Suprapubic skin (tissue), 4 donors: ENCODE results near the gene BCL10. TPM values are rescaled to one million over a fixed set of nuclear protein-coding genes. Genes with fewer than 3 reads are reported as not detected.
A peak's percentile ranks its signal among the peaks of the same experiment; 100 is the strongest.

Experiments used
- DNase-seq, 2 donors: peaks; one replicate each; pipeline ENCODE4 v3.0.0-alpha.2; 2019; ENCODE audit warnings: low spot score in 2 of 2
- H3K27ac ChIP-seq: fragments of 200-600 bp; sonication (generic); one replicate; pipeline ENCODE4 v1.5.1; 2019
- H3K27me3 ChIP-seq: fragments of 200-600 bp; sonication (generic); one replicate; pipeline ENCODE4 v1.5.1; 2019
- H3K36me3 ChIP-seq: fragments of 200-600 bp; sonication (generic); one replicate; pipeline ENCODE4 v1.5.1; 2019
- H3K4me1 ChIP-seq: fragments of 200-600 bp; sonication (generic); one replicate; pipeline ENCODE4 v1.5.1; 2019
- H3K4me3 ChIP-seq: fragments of 200-600 bp; sonication (generic); one replicate; pipeline ENCODE4 v1.5.1; 2019; ENCODE audit warnings: mild to moderate bottlenecking
- H3K9me3 ChIP-seq: fragments of 200-600 bp; sonication (generic); one replicate; pipeline ENCODE4 v1.5.1; 2019
- EP300 ChIP-seq: sonication (generic); formaldehyde crosslinking; IDR thresholded peaks from one replicate; pipeline ENCODE4 v1.6.1; 2017; ENCODE audit warnings: antibody characterized with exemption
- POLR2A ChIP-seq, 2 donors: fragments of 450-650 bp; IDR thresholded peaks; one replicate each; pipeline ENCODE4 v1.6.1; 2017; ENCODE audit warnings: antibody characterized with exemption in 2 of 2, mild to moderate bottlenecking in 2 of 2, moderate library complexity in 2 of 2
- POLR2AphosphoS5 ChIP-seq, 3 donors: sonication (generic); formaldehyde crosslinking; IDR thresholded peaks; one replicate each; pipeline ENCODE4 v1.6.1; 2017; ENCODE audit warnings: antibody characterized with exemption in 3 of 3
- WGBS: methylation state at CpG from one replicate; pipeline ENCODE4 v1.1.5; 2018; 5-methylcytosine and 5-hydroxymethylcytosine counted together
- total RNA-seq, 4 donors: library from RNA; depleted of rRNA; stranded (reverse); fragments of >200 nt; gene quantifications; one replicate each; pipeline ENCODE4 v1.1.0, GENCODE V29; 2016
- TF ChIP-seq, protein P1 (sequence below), 2 donors: fragments of 200-600 bp in 1 of 2; fragments of 450-650 bp in 1 of 2; sonication (generic) in 1 of 2; IDR thresholded peaks; one replicate each; pipeline ENCODE4 v1.5.1; 2016 to 2019; ENCODE audit warnings: antibody characterized with exemption in 2 of 2, mild to moderate bottlenecking in 1 of 2, moderate library complexity in 1 of 2

The BCL10 gene
- total RNA-seq, 4 donors from 2014 or later, result 19.9 to 34.1 (median 30.7) TPM

DNA sequence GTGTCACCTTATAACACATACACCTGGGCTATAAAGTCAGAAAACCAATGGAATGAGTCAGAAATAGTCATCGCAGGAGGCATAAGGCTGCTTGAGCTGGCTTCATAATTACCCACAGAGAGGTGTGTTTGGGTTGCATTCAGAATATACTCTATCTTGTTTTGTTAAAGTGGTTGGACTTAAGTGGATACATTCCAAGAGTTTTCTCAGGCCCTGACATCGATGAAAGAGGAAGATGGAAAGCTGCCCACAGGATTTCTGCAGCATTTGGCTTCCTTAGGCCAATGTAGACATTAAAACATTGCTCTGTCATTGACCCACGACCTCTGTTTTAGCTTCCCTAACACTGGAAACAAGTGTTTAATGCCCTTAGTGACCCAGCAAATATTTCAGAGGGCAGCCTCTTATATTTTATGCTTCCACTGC, 18.6 kb upstream of the BCL10 start:
- no peak for DNase-seq
- Histone ChIP-seq H3K27ac (no peak overlapping the region), H3K4me3 (no peak overlapping the region), H3K36me3 (no peaks in the 10 kb centered on the region), H3K4me1 (peaks cover 27% of the 10 kb centered on the region), H3K9me3 (no peaks in the 10 kb centered on the region), H3K27me3 (no peaks in the 10 kb centered on the region)
- 39% methylated on average over 3 of the region's 3 CpGs for WGBS
- TF ChIP-seq, protein P1, sequence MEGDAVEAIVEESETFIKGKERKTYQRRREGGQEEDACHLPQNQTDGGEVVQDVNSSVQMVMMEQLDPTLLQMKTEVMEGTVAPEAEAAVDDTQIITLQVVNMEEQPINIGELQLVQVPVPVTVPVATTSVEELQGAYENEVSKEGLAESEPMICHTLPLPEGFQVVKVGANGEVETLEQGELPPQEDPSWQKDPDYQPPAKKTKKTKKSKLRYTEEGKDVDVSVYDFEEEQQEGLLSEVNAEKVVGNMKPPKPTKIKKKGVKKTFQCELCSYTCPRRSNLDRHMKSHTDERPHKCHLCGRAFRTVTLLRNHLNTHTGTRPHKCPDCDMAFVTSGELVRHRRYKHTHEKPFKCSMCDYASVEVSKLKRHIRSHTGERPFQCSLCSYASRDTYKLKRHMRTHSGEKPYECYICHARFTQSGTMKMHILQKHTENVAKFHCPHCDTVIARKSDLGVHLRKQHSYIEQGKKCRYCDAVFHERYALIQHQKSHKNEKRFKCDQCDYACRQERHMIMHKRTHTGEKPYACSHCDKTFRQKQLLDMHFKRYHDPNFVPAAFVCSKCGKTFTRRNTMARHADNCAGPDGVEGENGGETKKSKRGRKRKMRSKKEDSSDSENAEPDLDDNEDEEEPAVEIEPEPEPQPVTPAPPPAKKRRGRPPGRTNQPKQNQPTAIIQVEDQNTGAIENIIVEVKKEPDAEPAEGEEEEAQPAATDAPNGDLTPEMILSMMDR (IDR thresholded peaks at IDR 0.05), result no peak
- TF ChIP-seq POLR2AphosphoS5 (IDR thresholded peaks at IDR 0.05) (no peak), POLR2A (IDR thresholded peaks at IDR 0.05) (no peak), EP300 (no peak)

DNA sequence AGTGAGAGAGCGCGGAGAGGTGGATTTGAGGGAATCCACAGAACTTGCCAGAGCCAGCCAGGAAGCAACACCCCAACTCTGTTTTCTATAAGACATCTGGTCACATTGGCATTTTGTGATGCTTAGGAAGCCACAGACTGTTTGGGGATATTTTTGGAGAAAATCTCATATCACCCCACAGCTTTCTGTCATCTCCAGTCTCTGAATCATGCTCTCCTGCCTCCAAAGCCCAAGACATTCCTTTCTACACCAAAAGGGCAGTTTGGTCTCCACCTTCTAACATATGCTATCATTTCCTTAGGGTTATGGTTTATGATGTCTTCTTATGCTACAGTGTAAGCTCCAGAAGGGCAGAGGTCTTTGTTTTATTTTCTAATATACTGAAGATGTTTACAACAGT, 14.4 kb upstream of the BCL10 start:
- Histone ChIP-seq H3K4me1 (peaks cover 7% of the 10 kb centered on the region), H3K4me3 (no peak overlapping the region), H3K27ac (no peak overlapping the region), H3K36me3 (no peaks in the 10 kb centered on the region), H3K27me3 (no peaks in the 10 kb centered on the region), H3K9me3 (no peaks in the 10 kb centered on the region)
- no peak for DNase-seq
- TF ChIP-seq, protein P1 (IDR thresholded peaks at IDR 0.05), result no peak
- TF ChIP-seq POLR2AphosphoS5 (IDR thresholded peaks at IDR 0.05), result no peak
- no peak for TF ChIP-seq EP300
- no peak for TF ChIP-seq POLR2A (IDR thresholded peaks at IDR 0.05)
- WGBS, result 100% methylated on average over 2 of the region's 2 CpGs

DNA sequence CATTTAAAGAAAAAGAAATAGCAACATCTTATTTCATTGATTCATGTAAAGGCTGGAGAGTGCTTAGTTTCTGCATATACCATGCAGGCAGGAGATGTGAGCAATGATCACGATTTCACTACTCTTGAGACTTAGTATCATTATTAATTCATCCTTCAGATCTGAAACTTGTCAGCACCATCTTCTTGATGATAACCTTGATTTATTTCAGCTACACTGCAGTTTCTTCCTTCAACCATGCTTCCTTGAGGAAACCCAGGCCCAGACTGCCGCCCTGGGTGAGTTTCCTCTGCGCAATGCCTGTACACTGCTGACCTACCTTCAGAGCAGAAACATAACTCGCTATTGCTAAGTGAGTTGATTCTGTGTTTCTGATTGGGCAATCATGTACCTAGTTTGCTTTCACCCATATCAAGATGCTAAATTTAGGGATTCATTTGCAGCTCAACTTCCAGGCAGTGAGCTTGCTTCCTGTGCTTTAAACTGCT, 13.5 kb upstream of the BCL10 start:
- 74% methylated on average over 4 of the region's 4 CpGs for WGBS
- no peak for DNase-seq
- H3K4me1 ChIP-seq, result peaks cover 7% of the 10 kb centered on the region
- peak overlapping the region; percentile 53 for H3K27ac ChIP-seq
- no peaks in the 10 kb centered on the region for H3K36me3 ChIP-seq
- no peak overlapping the region for H3K4me3 ChIP-seq
- TF ChIP-seq, protein P1 (IDR thresholded peaks at IDR 0.05), result no peak
- TF ChIP-seq POLR2A (IDR thresholded peaks at IDR 0.05), result no peak
- TF ChIP-seq POLR2AphosphoS5 (IDR thresholded peaks at IDR 0.05), result no peak
- TF ChIP-seq EP300, result no peak
- H3K27me3 ChIP-seq, result no peaks in the 10 kb centered on the region
- H3K9me3 ChIP-seq, result no peaks in the 10 kb centered on the region

DNA sequence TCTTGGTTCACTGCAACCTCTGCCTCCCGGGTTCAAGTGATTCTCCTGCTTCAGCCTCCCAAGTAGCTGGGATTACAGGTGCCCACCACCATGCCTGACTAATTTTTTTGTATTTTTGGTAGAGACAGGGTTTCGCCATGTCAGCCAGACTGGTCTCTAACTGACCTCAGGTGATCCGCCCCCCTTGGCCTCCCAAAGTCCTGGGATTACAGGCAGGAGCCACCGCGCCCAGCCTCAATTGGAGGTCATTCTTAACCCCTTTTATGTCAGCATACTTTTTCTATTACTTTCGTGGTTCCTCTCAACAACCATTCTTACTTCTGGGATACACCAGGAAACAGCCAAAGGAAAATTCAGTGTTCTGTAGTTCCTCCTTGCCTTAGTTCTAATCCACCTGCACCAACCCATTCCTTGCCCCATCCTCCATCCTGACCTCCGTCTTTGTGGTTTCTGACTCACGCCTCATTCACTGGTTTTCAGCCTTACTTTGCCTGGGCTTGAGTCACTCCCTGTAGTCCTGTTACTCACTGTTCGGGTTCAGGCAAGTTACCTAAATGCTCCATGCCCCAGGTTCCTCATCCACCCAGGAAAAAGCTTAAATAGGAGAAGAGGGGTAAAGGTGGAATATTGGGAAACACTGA, 12.9 kb upstream of the BCL10 start:
- DNase-seq, result no peak
- 81% methylated on average over 9 of the region's 9 CpGs for WGBS

DNA sequence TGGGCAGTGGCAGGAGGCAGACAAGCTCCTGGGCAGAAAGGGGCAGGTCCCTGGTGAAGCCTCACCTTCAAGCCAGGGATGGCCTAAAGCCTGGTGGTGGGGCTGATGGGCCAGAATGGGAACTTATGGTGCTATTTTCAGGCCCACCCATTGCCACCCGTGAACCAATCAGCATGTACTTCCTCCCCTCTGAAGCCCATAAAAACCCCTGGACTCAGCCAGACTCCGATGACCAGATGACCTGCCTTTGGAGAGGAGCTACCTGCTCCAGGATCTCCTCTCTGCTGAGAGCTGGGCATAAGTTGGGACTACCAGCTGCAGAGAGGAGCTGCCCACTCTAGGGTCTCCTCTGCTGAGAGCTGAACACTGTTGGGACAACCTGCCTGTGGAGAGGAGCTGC, 7.8 kb upstream of the BCL10 start:
- TF ChIP-seq POLR2A (IDR thresholded peaks at IDR 0.05) (no peak), POLR2AphosphoS5 (IDR thresholded peaks at IDR 0.05) (no peak), EP300 (no peak)
- TF ChIP-seq, protein P1 (IDR thresholded peaks at IDR 0.05), result no peak

More for the DNA sequence above, 12.9 kb upstream of the BCL10 start:
- TF ChIP-seq, protein P1 (IDR thresholded peaks at IDR 0.05), result no peak
- no peak for TF ChIP-seq POLR2A (IDR thresholded peaks at IDR 0.05)
- no peak for TF ChIP-seq EP300
- TF ChIP-seq POLR2AphosphoS5 (IDR thresholded peaks at IDR 0.05), result no peak
- H3K27ac ChIP-seq, result peak overlapping the region; percentile 53
- peaks cover 7% of the 10 kb centered on the region for H3K4me1 ChIP-seq
- no peaks in the 10 kb centered on the region for H3K27me3 ChIP-seq
- H3K36me3 ChIP-seq, result no peaks in the 10 kb centered on the region
- no peaks in the 10 kb centered on the region for H3K9me3 ChIP-seq
- no peak overlapping the region for H3K4me3 ChIP-seq

More for the DNA sequence above, 7.8 kb upstream of the BCL10 start:
- Histone ChIP-seq H3K4me3 (no peak overlapping the region), H3K4me1 (peaks cover 24% of the 10 kb centered on the region), H3K27me3 (no peaks in the 10 kb centered on the region), H3K27ac (no peak overlapping the region), H3K9me3 (no peaks in the 10 kb centered on the region), H3K36me3 (no peaks in the 10 kb centered on the region)
- WGBS, result 100% methylated on average over 2 of the region's 2 CpGs
- DNase-seq, result no peak
